GM12892 (cell line): ENCODE measurements around the gene TMEM179.

Experiments
- POLR2A ChIP-seq: IDR thresholded peaks from 2 replicates; pipeline ENCODE4 v1.6.1; 2011; ENCODE audit warnings: low read depth, low read length, control low read depth
- POLR2AphosphoS5 ChIP-seq: IDR thresholded peaks from 2 replicates; pipeline ENCODE4 v1.6.1; 2011; ENCODE audit warnings: low read depth, low read length, control low read depth
- TAF1 ChIP-seq: IDR thresholded peaks from 2 replicates; pipeline ENCODE4 v1.6.1; 2011; ENCODE audit warnings: low read depth, mild to moderate bottlenecking, control low read depth, low read length, borderline replicate concordance

DNA sequence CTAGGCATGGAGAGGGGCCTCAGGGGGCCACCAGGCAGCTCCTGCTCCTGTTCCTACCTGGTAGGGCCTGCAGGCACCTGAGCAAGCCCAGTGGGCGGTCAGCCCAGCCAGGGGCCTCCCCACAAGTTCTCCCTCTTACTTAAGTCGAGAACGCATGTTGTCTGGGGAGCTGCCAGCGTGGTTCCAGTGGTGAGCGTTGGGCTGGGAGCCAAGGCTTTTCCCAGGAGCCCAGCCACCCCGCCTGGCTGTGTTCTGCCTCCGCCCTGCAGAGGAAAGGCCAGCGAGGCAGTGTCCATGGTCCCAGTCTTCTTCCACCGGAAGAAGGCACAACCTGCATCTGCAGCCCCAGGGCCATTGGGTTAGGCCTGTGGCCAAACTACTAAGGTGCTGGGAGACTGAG, 23.6 kb downstream of the TMEM179 start:
- TF ChIP-seq POLR2A (no peak), POLR2AphosphoS5 (no peak), TAF1 (no peak)
